ENCODE results near the gene DIAPH2. TPM values are rescaled to one million over a fixed set of nuclear protein-coding genes. Genes with fewer than 3 reads are reported as not detected.

Gene DIAPH2
- total RNA-seq, 1 donor from 2014 or later = 32.9 TPM

DNA sequence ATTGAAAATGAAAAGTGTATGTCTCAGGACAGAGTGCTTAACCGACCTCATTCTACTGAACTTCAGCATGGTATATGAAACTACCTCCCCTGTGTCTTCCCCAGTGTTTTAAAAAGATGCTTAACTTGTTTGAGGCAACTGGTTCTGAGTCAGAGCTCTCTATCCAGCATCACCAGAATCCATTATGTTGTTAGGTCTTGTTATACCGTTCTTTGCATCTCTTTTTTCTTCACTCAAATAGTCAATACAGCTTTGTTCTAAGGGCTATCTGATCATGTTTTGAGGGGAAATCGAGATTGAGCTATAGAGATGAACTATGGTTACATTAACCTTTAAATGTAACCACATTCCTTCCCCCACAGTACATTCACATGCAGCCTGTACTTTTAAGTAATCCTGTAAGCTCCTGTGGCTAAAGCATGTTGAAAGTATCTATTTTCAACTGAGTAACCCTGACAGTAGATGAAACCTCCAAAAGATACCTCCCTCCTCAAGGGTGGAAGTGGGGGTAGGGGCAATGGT lies 713.4 kb downstream of the DIAPH2 start:
- ATAC-seq = no peak
- intact Hi-C loops (cut with DNase I) = no loop called here
- no peak for DNase-seq
- H3K4me1 ChIP-seq = no peaks in the 10 kb centered on the region
- TF ChIP-seq, protein P1, sequence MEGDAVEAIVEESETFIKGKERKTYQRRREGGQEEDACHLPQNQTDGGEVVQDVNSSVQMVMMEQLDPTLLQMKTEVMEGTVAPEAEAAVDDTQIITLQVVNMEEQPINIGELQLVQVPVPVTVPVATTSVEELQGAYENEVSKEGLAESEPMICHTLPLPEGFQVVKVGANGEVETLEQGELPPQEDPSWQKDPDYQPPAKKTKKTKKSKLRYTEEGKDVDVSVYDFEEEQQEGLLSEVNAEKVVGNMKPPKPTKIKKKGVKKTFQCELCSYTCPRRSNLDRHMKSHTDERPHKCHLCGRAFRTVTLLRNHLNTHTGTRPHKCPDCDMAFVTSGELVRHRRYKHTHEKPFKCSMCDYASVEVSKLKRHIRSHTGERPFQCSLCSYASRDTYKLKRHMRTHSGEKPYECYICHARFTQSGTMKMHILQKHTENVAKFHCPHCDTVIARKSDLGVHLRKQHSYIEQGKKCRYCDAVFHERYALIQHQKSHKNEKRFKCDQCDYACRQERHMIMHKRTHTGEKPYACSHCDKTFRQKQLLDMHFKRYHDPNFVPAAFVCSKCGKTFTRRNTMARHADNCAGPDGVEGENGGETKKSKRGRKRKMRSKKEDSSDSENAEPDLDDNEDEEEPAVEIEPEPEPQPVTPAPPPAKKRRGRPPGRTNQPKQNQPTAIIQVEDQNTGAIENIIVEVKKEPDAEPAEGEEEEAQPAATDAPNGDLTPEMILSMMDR (IDR thresholded peaks at IDR 0.05) = no peak
- no peaks in the 10 kb centered on the region for H3K9me3 ChIP-seq
- H3K36me3 ChIP-seq = no peaks in the 10 kb centered on the region
- no peaks in the 10 kb centered on the region for H3K27me3 ChIP-seq
- H3K4me3 ChIP-seq = no peak overlapping the region
- H3K27ac ChIP-seq = no peak overlapping the region

DNA sequence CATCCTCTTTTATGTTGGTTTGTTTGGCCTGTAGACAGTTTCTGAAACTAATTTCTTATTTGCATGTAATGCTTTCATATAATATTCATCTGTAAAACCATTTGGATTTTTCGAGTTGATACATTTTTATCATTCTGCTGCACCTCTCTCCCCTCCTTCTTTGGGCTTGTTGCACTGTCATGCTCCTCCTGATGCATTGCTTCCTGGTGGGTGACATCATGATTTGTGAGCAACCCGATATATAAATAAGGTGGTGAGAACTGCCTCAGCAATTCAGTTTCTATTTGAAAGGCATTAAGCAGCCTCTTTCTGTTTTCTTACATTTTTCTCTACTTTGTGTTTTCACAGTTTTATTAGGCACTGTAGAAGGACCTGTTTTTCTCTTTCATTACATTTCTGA lies 714.8 kb downstream of the DIAPH2 start:
- DNase-seq = no peak
- TF ChIP-seq, protein P1 (IDR thresholded peaks at IDR 0.05) = no peak
- no peak for ATAC-seq
- intact Hi-C loops (cut with DNase I) = no loop called here
- Histone ChIP-seq H3K27ac (no peak overlapping the region), H3K4me1 (no peaks in the 10 kb centered on the region), H3K9me3 (no peaks in the 10 kb centered on the region), H3K27me3 (no peaks in the 10 kb centered on the region), H3K36me3 (no peaks in the 10 kb centered on the region), H3K4me3 (no peak overlapping the region)

DNA sequence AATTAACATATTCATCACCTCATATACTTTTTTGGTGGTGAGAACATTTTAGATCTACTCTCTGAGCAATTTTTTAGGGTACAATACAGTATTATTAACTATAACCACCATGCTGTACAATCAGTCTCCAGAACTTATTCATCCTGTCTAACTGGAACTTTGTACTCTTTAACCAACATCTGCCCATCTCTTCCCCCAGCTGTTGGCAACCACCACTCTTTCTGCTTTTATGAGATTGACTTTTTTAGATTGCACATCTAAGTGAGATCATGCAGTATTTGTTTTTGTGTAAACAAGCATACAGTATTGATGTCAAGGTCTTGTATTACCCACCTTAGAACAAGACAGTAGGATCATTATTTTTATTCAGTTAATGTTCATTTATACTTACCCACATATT lies 715.9 kb downstream of the DIAPH2 start:
- Histone ChIP-seq H3K9me3 (no peaks in the 10 kb centered on the region), H3K4me1 (no peaks in the 10 kb centered on the region), H3K4me3 (no peak overlapping the region), H3K27ac (no peak overlapping the region), H3K27me3 (no peaks in the 10 kb centered on the region), H3K36me3 (no peaks in the 10 kb centered on the region)
- DNase-seq = no peak
- TF ChIP-seq, protein P1 (IDR thresholded peaks at IDR 0.05) = no peak
- intact Hi-C loops (cut with DNase I) = no loop called here
- ATAC-seq = no peak

DNA sequence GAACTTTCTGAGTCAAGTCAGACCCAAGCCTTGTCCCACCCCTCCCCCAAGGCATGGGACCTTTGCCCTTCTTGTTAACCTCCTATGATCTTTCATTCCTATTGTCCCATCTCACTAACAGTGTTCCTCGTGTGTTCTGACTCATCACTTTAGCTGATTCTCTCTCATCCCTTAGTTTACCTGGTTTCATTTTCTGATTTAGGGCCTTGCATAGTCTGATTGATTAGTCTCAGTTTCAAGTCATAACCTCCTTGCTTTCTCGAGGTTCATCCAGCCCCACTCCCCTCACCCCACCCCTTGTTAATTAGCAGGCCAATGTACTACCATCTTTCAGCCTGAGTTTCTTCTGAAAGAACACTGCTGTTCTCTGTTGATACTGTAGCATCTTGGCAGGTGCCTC lies 716.5 kb downstream of the DIAPH2 start:
- Histone ChIP-seq H3K27me3 (no peaks in the 10 kb centered on the region), H3K27ac (no peak overlapping the region), H3K4me3 (no peak overlapping the region), H3K4me1 (no peaks in the 10 kb centered on the region), H3K9me3 (no peaks in the 10 kb centered on the region), H3K36me3 (no peaks in the 10 kb centered on the region)
- intact Hi-C loops (cut with DNase I) = no loop called here
- TF ChIP-seq, protein P1 (IDR thresholded peaks at IDR 0.05) = no peak
- ATAC-seq (no peak), DNase-seq (no peak)

DNA sequence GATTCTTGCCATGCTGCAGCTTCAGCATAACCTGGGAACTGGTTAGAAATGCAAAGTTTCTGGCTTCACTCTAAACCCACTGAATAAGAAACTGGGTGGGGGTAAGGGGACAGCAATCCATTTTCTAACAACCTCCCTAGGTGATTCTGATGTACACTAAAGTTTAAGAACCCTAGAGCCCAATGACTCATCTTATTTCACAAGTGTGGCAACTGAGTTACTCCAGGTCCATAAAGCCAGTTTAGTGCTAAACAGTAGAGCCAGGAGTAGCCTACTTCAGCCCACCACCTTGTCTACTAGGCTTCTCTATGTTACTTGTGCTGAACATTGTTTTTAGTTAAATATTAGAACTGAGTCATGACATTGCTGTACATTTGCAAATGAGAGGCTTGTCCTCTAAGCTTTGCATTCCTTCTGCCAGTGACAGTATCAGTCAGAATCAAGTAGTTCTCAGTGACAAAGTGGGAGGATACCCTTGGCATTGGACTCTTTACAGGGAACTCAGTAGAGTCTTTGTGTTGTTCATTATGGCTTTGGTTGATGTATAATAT lies 717.0 kb downstream of the DIAPH2 start:
- ATAC-seq = no peak
- TF ChIP-seq, protein P1 (IDR thresholded peaks at IDR 0.05) = no peak

DNA sequence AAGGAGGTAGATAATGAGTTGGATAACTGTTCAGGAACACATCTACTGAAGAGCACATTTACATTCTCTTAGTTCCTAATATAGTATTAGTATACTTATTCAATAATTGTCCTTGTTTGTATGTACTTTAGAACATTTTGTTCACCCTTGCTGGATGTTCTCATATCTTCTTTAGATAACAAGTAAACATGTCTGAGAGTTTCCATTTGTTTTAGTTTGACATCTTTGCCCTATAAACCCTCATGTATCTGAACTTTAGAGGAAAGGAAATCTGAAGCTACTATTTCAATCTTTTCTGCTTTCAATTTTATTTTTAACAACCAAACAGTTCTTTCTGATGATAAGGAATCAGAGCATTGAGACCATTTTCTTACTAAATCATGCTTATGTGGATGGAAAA lies 717.7 kb downstream of the DIAPH2 start:
- Histone ChIP-seq H3K9me3 (no peaks in the 10 kb centered on the region), H3K4me3 (no peak overlapping the region), H3K27me3 (no peaks in the 10 kb centered on the region), H3K27ac (no peak overlapping the region), H3K36me3 (no peaks in the 10 kb centered on the region), H3K4me1 (no peaks in the 10 kb centered on the region)
- ATAC-seq = no peak
- intact Hi-C loops (cut with DNase I) = no loop called here
- DNase-seq = no peak
- TF ChIP-seq, protein P1 (IDR thresholded peaks at IDR 0.05) = no peak

More for the DNA sequence above, 717.0 kb downstream of the DIAPH2 start:
- Histone ChIP-seq H3K27ac (no peak overlapping the region), H3K4me1 (no peaks in the 10 kb centered on the region), H3K36me3 (no peaks in the 10 kb centered on the region), H3K4me3 (no peak overlapping the region), H3K9me3 (no peaks in the 10 kb centered on the region), H3K27me3 (no peaks in the 10 kb centered on the region)
- no peak for DNase-seq
- intact Hi-C loops (cut with DNase I) = no loop called here
